IPS DF 19.7 (cell line): ENCODE results near the gene ANK3.

Source experiments
- DNase-seq: peaks from one replicate; pipeline ENCODE4 v3.0.0-alpha.2; 2013; ENCODE audit warnings: low read depth, low spot score

Gene ANK3

GRCh38 chr10:60281792-60282353 lies 107.8 kb downstream of the ANK3 start:
- DNase-seq: no peak

GRCh38 chr10:60281331-60281730 lies 108.3 kb downstream of the ANK3 start:
- no peak for DNase-seq

- DNase-seq: no peak
Measured at GRCh38 chr10:60280475-60280874, 109.2 kb downstream of the ANK3 start.

- no peak for DNase-seq
Measured at GRCh38 chr10:60277656-60278055, 112.0 kb downstream of the ANK3 start.

GRCh38 chr10:60276232-60276631 lies 113.4 kb downstream of the ANK3 start:
- no peak for DNase-seq

GRCh38 chr10:60271319-60272040 lies 118.2 kb downstream of the ANK3 start:
- no peak for DNase-seq

GRCh38 chr10:60270426-60270825 lies 119.2 kb downstream of the ANK3 start:
- no peak for DNase-seq

GRCh38 chr10:60267802-60268201 lies 121.9 kb downstream of the ANK3 start:
- no peak for DNase-seq

- no peak for DNase-seq
Measured at GRCh38 chr10:60266513-60266912, 123.2 kb downstream of the ANK3 start.

- DNase-seq: no peak
Measured at GRCh38 chr10:60262647-60263126, 127.0 kb downstream of the ANK3 start.

GRCh38 chr10:60260321-60260720 lies 129.4 kb downstream of the ANK3 start:
- no peak for DNase-seq

- no peak for DNase-seq
Measured at GRCh38 chr10:60258429-60258797, 131.3 kb downstream of the ANK3 start.

- DNase-seq: no peak
Measured at GRCh38 chr10:60257767-60258428, 131.8 kb downstream of the ANK3 start.

- no peak for DNase-seq
Measured at GRCh38 chr10:60254776-60255175, 134.9 kb downstream of the ANK3 start.

- no peak for DNase-seq
Measured at GRCh38 chr10:60253484-60253883, 136.2 kb downstream of the ANK3 start.

- DNase-seq: no peak
Measured at GRCh38 chr10:60252688-60253087, 137.0 kb downstream of the ANK3 start.

- DNase-seq: no peak
Measured at GRCh38 chr10:60246382-60246781, 143.3 kb downstream of the ANK3 start.

GRCh38 chr10:60239228-60239627 lies 150.4 kb downstream of the ANK3 start:
- no peak for DNase-seq

- DNase-seq: no peak
Measured at GRCh38 chr10:60238759-60239100, 150.9 kb downstream of the ANK3 start.

GRCh38 chr10:60237977-60238758 lies 151.5 kb downstream of the ANK3 start:
- DNase-seq: no peak

GRCh38 chr10:60236869-60237524 lies 152.7 kb downstream of the ANK3 start:
- DNase-seq: no peak

- DNase-seq: no peak
Measured at GRCh38 chr10:60235001-60235400, 154.7 kb downstream of the ANK3 start.
